Panc1 (cell line): ENCODE data around the gene DSCAM.

ENCODE experiments used
- POLR2AphosphoS5 ChIP-seq: IDR thresholded peaks from 2 replicates; pipeline ENCODE4 v1.6.1; 2012; ENCODE audit warnings: mild to moderate bottlenecking, low read depth, low read length, moderate library complexity
- TCF7L2 ChIP-seq: IDR thresholded peaks from 2 replicates; pipeline ENCODE4 v1.6.1; 2011; ENCODE audit warnings: mild to moderate bottlenecking, low read depth, low read length, inconsistent platforms
- TF ChIP-seq, protein P1 (sequence below): fragments of 450-650 bp; IDR thresholded peaks from 2 replicates; pipeline ENCODE4 v1.5.1; 2017; ENCODE audit warnings: mild to moderate bottlenecking
- TF ChIP-seq, protein P2 (sequence below), 2 experiments: IDR thresholded peaks; 2 replicates each; pipeline ENCODE4 v1.6.1; 2011 to 2012; ENCODE audit warnings: low read depth in 2 of 2, control low read depth in 1 of 2, low read length in 1 of 2, mild to moderate bottlenecking in 1 of 2, moderate library complexity in 1 of 2; ENCODE audit not compliant: insufficient read depth in 1 of 2

DNA sequence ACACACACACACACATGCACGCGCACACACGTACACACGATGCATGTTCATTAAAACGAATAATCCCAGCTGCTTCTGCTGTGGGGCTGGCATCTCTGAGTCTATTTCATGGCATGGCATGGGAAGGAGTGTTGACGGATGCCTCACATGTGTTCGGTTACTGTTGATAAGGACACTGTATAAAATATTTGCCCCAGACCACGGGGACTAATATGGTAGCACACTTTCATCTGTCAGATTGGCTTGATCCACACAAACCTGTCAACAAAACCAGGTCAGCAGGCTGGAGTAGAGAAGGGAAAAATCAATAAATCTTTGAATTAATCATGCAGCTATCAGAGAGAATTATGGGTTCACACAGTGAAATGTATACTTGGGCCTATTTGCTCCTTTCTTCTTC is 171.9 kb downstream of the DSCAM start:
- TF ChIP-seq, protein P1, sequence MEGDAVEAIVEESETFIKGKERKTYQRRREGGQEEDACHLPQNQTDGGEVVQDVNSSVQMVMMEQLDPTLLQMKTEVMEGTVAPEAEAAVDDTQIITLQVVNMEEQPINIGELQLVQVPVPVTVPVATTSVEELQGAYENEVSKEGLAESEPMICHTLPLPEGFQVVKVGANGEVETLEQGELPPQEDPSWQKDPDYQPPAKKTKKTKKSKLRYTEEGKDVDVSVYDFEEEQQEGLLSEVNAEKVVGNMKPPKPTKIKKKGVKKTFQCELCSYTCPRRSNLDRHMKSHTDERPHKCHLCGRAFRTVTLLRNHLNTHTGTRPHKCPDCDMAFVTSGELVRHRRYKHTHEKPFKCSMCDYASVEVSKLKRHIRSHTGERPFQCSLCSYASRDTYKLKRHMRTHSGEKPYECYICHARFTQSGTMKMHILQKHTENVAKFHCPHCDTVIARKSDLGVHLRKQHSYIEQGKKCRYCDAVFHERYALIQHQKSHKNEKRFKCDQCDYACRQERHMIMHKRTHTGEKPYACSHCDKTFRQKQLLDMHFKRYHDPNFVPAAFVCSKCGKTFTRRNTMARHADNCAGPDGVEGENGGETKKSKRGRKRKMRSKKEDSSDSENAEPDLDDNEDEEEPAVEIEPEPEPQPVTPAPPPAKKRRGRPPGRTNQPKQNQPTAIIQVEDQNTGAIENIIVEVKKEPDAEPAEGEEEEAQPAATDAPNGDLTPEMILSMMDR, result no peak
- no peak for TF ChIP-seq POLR2AphosphoS5
- TF ChIP-seq, protein P2, sequence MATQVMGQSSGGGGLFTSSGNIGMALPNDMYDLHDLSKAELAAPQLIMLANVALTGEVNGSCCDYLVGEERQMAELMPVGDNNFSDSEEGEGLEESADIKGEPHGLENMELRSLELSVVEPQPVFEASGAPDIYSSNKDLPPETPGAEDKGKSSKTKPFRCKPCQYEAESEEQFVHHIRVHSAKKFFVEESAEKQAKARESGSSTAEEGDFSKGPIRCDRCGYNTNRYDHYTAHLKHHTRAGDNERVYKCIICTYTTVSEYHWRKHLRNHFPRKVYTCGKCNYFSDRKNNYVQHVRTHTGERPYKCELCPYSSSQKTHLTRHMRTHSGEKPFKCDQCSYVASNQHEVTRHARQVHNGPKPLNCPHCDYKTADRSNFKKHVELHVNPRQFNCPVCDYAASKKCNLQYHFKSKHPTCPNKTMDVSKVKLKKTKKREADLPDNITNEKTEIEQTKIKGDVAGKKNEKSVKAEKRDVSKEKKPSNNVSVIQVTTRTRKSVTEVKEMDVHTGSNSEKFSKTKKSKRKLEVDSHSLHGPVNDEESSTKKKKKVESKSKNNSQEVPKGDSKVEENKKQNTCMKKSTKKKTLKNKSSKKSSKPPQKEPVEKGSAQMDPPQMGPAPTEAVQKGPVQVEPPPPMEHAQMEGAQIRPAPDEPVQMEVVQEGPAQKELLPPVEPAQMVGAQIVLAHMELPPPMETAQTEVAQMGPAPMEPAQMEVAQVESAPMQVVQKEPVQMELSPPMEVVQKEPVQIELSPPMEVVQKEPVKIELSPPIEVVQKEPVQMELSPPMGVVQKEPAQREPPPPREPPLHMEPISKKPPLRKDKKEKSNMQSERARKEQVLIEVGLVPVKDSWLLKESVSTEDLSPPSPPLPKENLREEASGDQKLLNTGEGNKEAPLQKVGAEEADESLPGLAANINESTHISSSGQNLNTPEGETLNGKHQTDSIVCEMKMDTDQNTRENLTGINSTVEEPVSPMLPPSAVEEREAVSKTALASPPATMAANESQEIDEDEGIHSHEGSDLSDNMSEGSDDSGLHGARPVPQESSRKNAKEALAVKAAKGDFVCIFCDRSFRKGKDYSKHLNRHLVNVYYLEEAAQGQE (IDR thresholded peaks at IDR 0.05; ENCODE audit: insufficient read depth in 1 of 2, low read depth in 2 of 2, low read length in 1 of 2), result no peak
- TF ChIP-seq TCF7L2, result no peak
